Measurements from ENCODE around the gene PAPPA2. TPM values are rescaled to one million over a fixed set of nuclear protein-coding genes. Genes with fewer than 3 reads are reported as not detected.

PAPPA2 gene
- total RNA-seq, 4 donors from 2014 or later = 0.55 to 3.3 (median 2.2) TPM; not detected in 1

- DNase-seq = no peak
- TF ChIP-seq POLR2A (IDR thresholded peaks at IDR 0.05) (no peak), POLR2AphosphoS5 (IDR thresholded peaks at IDR 0.05) (no peak), CTCF (IDR thresholded peaks at IDR 0.05) (no peak), EP300 (IDR thresholded peaks at IDR 0.05; ENCODE audit: low read depth) (no peak)
- 57 to 86% methylated on average over 1 of the region's 1 CpG for WGBS, 2 donors (ENCODE audit: low coverage in 1 of 2)
- no peak overlapping the region for H3K27ac ChIP-seq
- no peak overlapping the region for H3K4me3 ChIP-seq
- H3K27me3 ChIP-seq = no peaks in the 10 kb centered on the region
- intact Hi-C loops (cut with DNase I; ENCODE audit: low total_unique reads) = no loop called here
- in situ Hi-C loops (cut with MboI; ENCODE audit: low pct_ligation_motif_present in 1 of 4, low pct_unique_long_range_greater_than_20kb in 1 of 4, low sequenced_read_pairs in 3 of 4) = no loop called here
- H3K9me3 ChIP-seq = no peaks in the 10 kb centered on the region
- H3K4me1 ChIP-seq = no peaks in the 10 kb centered on the region
- H3K36me3 ChIP-seq = no peaks in the 10 kb centered on the region
These were observed 270.7 kb downstream of the PAPPA2 start for GRCh38 chr1:176733661-176734060.

GRCh38 chr1:176735201-176735600 lies 272.2 kb downstream of the PAPPA2 start:
- WGBS, 2 donors (ENCODE audit: low coverage in 1 of 2) = 79% methylated on average over 1 of the region's 1 CpG; no CpG with 5 or more reads in 1 of the 2 donors
- no peaks in the 10 kb centered on the region for H3K27me3 ChIP-seq
- DNase-seq = no peak
- H3K36me3 ChIP-seq = no peaks in the 10 kb centered on the region
- TF ChIP-seq POLR2AphosphoS5 (IDR thresholded peaks at IDR 0.05) (no peak), POLR2A (IDR thresholded peaks at IDR 0.05) (no peak), EP300 (IDR thresholded peaks at IDR 0.05; ENCODE audit: low read depth) (no peak), CTCF (IDR thresholded peaks at IDR 0.05) (no peak)
- H3K4me1 ChIP-seq = no peaks in the 10 kb centered on the region
- in situ Hi-C loops (cut with MboI; ENCODE audit: low pct_ligation_motif_present in 1 of 4, low pct_unique_long_range_greater_than_20kb in 1 of 4, low sequenced_read_pairs in 3 of 4) = no loop called here
- no peak overlapping the region for H3K4me3 ChIP-seq
- intact Hi-C loops (cut with DNase I; ENCODE audit: low total_unique reads) = no loop called here
- no peaks in the 10 kb centered on the region for H3K9me3 ChIP-seq
- H3K27ac ChIP-seq = no peak overlapping the region

- no peak overlapping the region for H3K4me3 ChIP-seq
These were observed 273.0 kb downstream of the PAPPA2 start for GRCh38 chr1:176736015-176736414.

GRCh38 chr1:176741181-176741580 lies 278.2 kb downstream of the PAPPA2 start:
- Histone ChIP-seq H3K4me1 (no peaks in the 10 kb centered on the region), H3K4me3 (no peak overlapping the region), H3K27ac (no peak overlapping the region), H3K27me3 (no peaks in the 10 kb centered on the region), H3K36me3 (no peaks in the 10 kb centered on the region), H3K9me3 (no peaks in the 10 kb centered on the region)
- no peak for TF ChIP-seq CTCF (IDR thresholded peaks at IDR 0.05)
- no peak for TF ChIP-seq POLR2AphosphoS5 (IDR thresholded peaks at IDR 0.05)
- no peak for TF ChIP-seq POLR2A (IDR thresholded peaks at IDR 0.05)
- no peak for TF ChIP-seq EP300 (IDR thresholded peaks at IDR 0.05; ENCODE audit: low read depth)
- WGBS, 2 donors (ENCODE audit: low coverage in 1 of 2) = 77% methylated on average over 4 of the region's 4 CpGs; no CpG with 5 or more reads in 1 of the 2 donors
- intact Hi-C loops (cut with DNase I; ENCODE audit: low total_unique reads) = no loop called here
- in situ Hi-C loops (cut with MboI; ENCODE audit: low pct_ligation_motif_present in 1 of 4, low pct_unique_long_range_greater_than_20kb in 1 of 4, low sequenced_read_pairs in 3 of 4) = no loop called here
- DNase-seq = no peak

More at GRCh38 chr1:176736015-176736414, 273.0 kb downstream of the PAPPA2 start:
- Histone ChIP-seq H3K4me1 (no peaks in the 10 kb centered on the region), H3K9me3 (no peaks in the 10 kb centered on the region), H3K27me3 (no peaks in the 10 kb centered on the region), H3K27ac (no peak overlapping the region), H3K36me3 (no peaks in the 10 kb centered on the region)
- TF ChIP-seq POLR2AphosphoS5 (IDR thresholded peaks at IDR 0.05) = no peak
- in situ Hi-C loops (cut with MboI; ENCODE audit: low pct_ligation_motif_present in 1 of 4, low pct_unique_long_range_greater_than_20kb in 1 of 4, low sequenced_read_pairs in 3 of 4) = no loop called here
- no peak for DNase-seq
- intact Hi-C loops (cut with DNase I; ENCODE audit: low total_unique reads) = no loop called here

GRCh38 chr1:176742322-176742721 lies 279.3 kb downstream of the PAPPA2 start:
- H3K4me1 ChIP-seq = no peaks in the 10 kb centered on the region
- in situ Hi-C loops (cut with MboI; ENCODE audit: low pct_ligation_motif_present in 1 of 4, low pct_unique_long_range_greater_than_20kb in 1 of 4, low sequenced_read_pairs in 3 of 4) = no loop called here
- H3K4me3 ChIP-seq = no peak overlapping the region
- 73 to 90% methylated on average over 2 of the region's 2 CpGs for WGBS, 2 donors (ENCODE audit: low coverage in 1 of 2)
- TF ChIP-seq EP300 (IDR thresholded peaks at IDR 0.05; ENCODE audit: low read depth) (no peak), CTCF (IDR thresholded peaks at IDR 0.05) (no peak), POLR2A (IDR thresholded peaks at IDR 0.05) (no peak), POLR2AphosphoS5 (IDR thresholded peaks at IDR 0.05) (no peak)
- intact Hi-C loops (cut with DNase I; ENCODE audit: low total_unique reads) = no loop called here
- DNase-seq = no peak
- H3K27ac ChIP-seq = no peak overlapping the region
- H3K27me3 ChIP-seq = no peaks in the 10 kb centered on the region
- no peaks in the 10 kb centered on the region for H3K36me3 ChIP-seq
- H3K9me3 ChIP-seq = no peaks in the 10 kb centered on the region

All from transverse colon (tissue), 4 donors.